C4-2B (cell line): ENCODE data around the gene UQCC3.
"Not testable (repeated sequence)": the region's sequence is repeated elsewhere in the genome, so short reads cannot be mapped to it uniquely, and the experiment has no call there.

Experiments
- ZFX ChIP-seq: fragments of 450-650 bp; IDR thresholded peaks from 2 replicates; pipeline ENCODE4 v1.6.1; 2017
- TF ChIP-seq, protein P1 (sequence below): fragments of 450-650 bp; conservative IDR thresholded peaks from 2 replicates; pipeline ENCODE4 v1.5.1; 2017; ENCODE audit warnings: mild to moderate bottlenecking

DNA sequence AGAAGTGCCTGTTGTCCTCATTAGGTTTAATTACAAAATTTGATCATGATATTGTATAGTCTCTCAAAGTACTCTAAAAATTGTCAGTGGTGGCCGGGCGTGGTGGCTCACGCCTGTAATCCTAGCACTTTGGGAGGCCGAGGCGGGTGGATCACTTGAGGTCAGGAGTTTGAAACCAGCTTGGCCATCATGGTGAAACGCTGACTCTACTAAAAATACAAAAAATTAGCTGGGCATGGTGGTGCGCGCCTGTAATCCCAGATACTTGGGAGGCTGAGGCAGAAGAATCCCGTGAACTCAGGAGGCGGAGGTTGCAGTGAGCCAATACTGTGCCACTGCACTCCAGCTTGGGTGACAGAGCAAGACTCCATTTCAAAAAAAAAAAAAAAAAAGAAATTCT is 3.9 kb downstream of the UQCC3 start:
- TF ChIP-seq, protein P1, sequence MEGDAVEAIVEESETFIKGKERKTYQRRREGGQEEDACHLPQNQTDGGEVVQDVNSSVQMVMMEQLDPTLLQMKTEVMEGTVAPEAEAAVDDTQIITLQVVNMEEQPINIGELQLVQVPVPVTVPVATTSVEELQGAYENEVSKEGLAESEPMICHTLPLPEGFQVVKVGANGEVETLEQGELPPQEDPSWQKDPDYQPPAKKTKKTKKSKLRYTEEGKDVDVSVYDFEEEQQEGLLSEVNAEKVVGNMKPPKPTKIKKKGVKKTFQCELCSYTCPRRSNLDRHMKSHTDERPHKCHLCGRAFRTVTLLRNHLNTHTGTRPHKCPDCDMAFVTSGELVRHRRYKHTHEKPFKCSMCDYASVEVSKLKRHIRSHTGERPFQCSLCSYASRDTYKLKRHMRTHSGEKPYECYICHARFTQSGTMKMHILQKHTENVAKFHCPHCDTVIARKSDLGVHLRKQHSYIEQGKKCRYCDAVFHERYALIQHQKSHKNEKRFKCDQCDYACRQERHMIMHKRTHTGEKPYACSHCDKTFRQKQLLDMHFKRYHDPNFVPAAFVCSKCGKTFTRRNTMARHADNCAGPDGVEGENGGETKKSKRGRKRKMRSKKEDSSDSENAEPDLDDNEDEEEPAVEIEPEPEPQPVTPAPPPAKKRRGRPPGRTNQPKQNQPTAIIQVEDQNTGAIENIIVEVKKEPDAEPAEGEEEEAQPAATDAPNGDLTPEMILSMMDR: not testable (repeated sequence)
- TF ChIP-seq ZFX: not testable (repeated sequence)
